ENCODE results near the gene WTIP.
A peak's percentile ranks its signal among the peaks of the same experiment; 100 is the strongest.

WTIP gene

GRCh38 chr19:34479396-34479795 is 2.2 kb upstream of the WTIP start:
- DNase-seq: no peak

GRCh38 chr19:34480491-34480890 is 1.1 kb upstream of the WTIP start:
- no peak for DNase-seq

GRCh38 chr19:34481861-34482379 is 362 bp downstream of the WTIP start:
- DNase-seq: no peak

GRCh38 chr19:34482380-34483250 is 1.1 kb downstream of the WTIP start:
- no peak for DNase-seq

GRCh38 chr19:34484328-34484727 is 2.8 kb downstream of the WTIP start:
- DNase-seq: no peak

- no peak for DNase-seq
These were observed 4.3 kb downstream of the WTIP start for GRCh38 chr19:34485831-34486230.

GRCh38 chr19:34487651-34488051 is 6.1 kb downstream of the WTIP start:
- no peak for DNase-seq

GRCh38 chr19:34489175-34489574 is 7.6 kb downstream of the WTIP start:
- no peak for DNase-seq

GRCh38 chr19:34490141-34490766 is 8.7 kb downstream of the WTIP start:
- no peak for DNase-seq

- DNase-seq: no peak
These were observed 11.6 kb downstream of the WTIP start for GRCh38 chr19:34493038-34493648.

GRCh38 chr19:34493649-34494044 is 12.1 kb downstream of the WTIP start:
- DNase-seq: no peak

GRCh38 chr19:34494601-34495000 is 13.0 kb downstream of the WTIP start:
- DNase-seq: no peak

- no peak for DNase-seq
These were observed 13.9 kb downstream of the WTIP start for GRCh38 chr19:34495416-34495815.

- DNase-seq: no peak
These were observed 15.7 kb downstream of the WTIP start for GRCh38 chr19:34497112-34497805.

- DNase-seq: no peak
These were observed 17.7 kb downstream of the WTIP start for GRCh38 chr19:34499155-34499834.

- no peak for DNase-seq
These were observed 19.1 kb downstream of the WTIP start for GRCh38 chr19:34500656-34501120.

GRCh38 chr19:34501339-34502320 is 20.1 kb downstream of the WTIP start:
- DNase-seq: peak; percentile 85

- no peak for DNase-seq
These were observed 21.2 kb downstream of the WTIP start for GRCh38 chr19:34502582-34503411.

GRCh38 chr19:34503531-34504272 is 22.1 kb downstream of the WTIP start:
- no peak for DNase-seq

Measured in CD4-positive, alpha-beta T cell treated with Interleukin-10 for 1 hour (primary cell).